Measurements from ENCODE around the gene DLL1.
"Not testable (repeated sequence)": the region's sequence is repeated elsewhere in the genome, so short reads cannot be mapped to it uniquely, and the experiment has no call there.

Gene DLL1

GRCh38 chr6:170269151-170269845, 21.6 kb downstream of the DLL1 start:
- no peak for DNase-seq (ENCODE audit: low read depth, low spot score)

- DNase-seq (ENCODE audit: low read depth, low spot score), result no peak
These were observed 22.4 kb downstream of the DLL1 start for GRCh38 chr6:170268216-170269129.

GRCh38 chr6:170267688-170268087, 23.2 kb downstream of the DLL1 start:
- no peak for DNase-seq (ENCODE audit: low read depth, low spot score)

GRCh38 chr6:170266061-170266825, 24.6 kb downstream of the DLL1 start:
- no peak for DNase-seq (ENCODE audit: low read depth, low spot score)

- no peak for DNase-seq (ENCODE audit: low read depth, low spot score)
These were observed 25.2 kb downstream of the DLL1 start for GRCh38 chr6:170265655-170266054.

- not testable (repeated sequence) for DNase-seq (ENCODE audit: low read depth, low spot score)
These were observed 26.2 kb downstream of the DLL1 start for GRCh38 chr6:170264644-170265043.

GRCh38 chr6:170264086-170264485, 26.8 kb downstream of the DLL1 start:
- DNase-seq (ENCODE audit: low read depth, low spot score), result no peak

- no peak for DNase-seq (ENCODE audit: low read depth, low spot score)
These were observed 27.5 kb downstream of the DLL1 start for GRCh38 chr6:170263410-170263809.

- no peak for DNase-seq (ENCODE audit: low read depth, low spot score)
These were observed 28.3 kb downstream of the DLL1 start for GRCh38 chr6:170262489-170263088.

- no peak for DNase-seq (ENCODE audit: low read depth, low spot score)
These were observed 29.0 kb downstream of the DLL1 start for GRCh38 chr6:170261643-170262488.

- DNase-seq (ENCODE audit: low read depth, low spot score), result no peak
These were observed 30.2 kb downstream of the DLL1 start for GRCh38 chr6:170260686-170261085.

GRCh38 chr6:170259278-170259677, 31.6 kb downstream of the DLL1 start:
- no peak for DNase-seq (ENCODE audit: low read depth, low spot score)

GRCh38 chr6:170258407-170258806, 32.5 kb downstream of the DLL1 start:
- DNase-seq (ENCODE audit: low read depth, low spot score), result no peak

GRCh38 chr6:170257376-170257775, 33.5 kb downstream of the DLL1 start:
- no peak for DNase-seq (ENCODE audit: low read depth, low spot score)

- DNase-seq (ENCODE audit: low read depth, low spot score), result no peak
These were observed 34.2 kb downstream of the DLL1 start for GRCh38 chr6:170256641-170257040.

GRCh38 chr6:170255426-170256125, 35.3 kb downstream of the DLL1 start:
- DNase-seq (ENCODE audit: low read depth, low spot score), result no peak

- DNase-seq (ENCODE audit: low read depth, low spot score), result no peak
These were observed 36.3 kb downstream of the DLL1 start for GRCh38 chr6:170254315-170255213.

- no peak for DNase-seq (ENCODE audit: low read depth, low spot score)
These were observed 37.0 kb downstream of the DLL1 start for GRCh38 chr6:170253910-170254269.

- DNase-seq (ENCODE audit: low read depth, low spot score), result no peak
These were observed 37.5 kb downstream of the DLL1 start for GRCh38 chr6:170253226-170253909.
